Measurements from ENCODE around the gene PSKH1.

PSKH1 gene

GRCh38 chr16:67931712-67932461 is 38.8 kb downstream of the PSKH1 start, which contains the start of gene CTRL:
Gene CTRL, minus strand, starts transcription at chr16:67931862. Its CDS starts 10 bp downstream, at chr16:67931852.
- H3K4me3 ChIP-seq (IDR thresholded peaks at IDR 0.05; ENCODE audit: insufficient read depth, low read depth, low read length), result no peak within 1 kb of the TSS
- H3K27ac ChIP-seq, result no peak within 1 kb of the TSS; the same call in 1 of the 2 replicates
- no peak within 1 kb of the TSS for H3K9ac ChIP-seq
- no peak for TF ChIP-seq CTCF (conservative IDR thresholded peaks at IDR 0.05; ENCODE audit: low read depth, low read length)
- H3K4me1 ChIP-seq (ENCODE audit: low read depth, poor library complexity, severe bottlenecking), result peaks cover 7% of the 10 kb centered on the region
- no peak within 1 kb of the TSS for H3K4me2 ChIP-seq
- no peaks in the 10 kb centered on the region for H3K36me3 ChIP-seq (ENCODE audit: insufficient read depth)
- H2AFZ ChIP-seq (ENCODE audit: low read depth), result no peak within 1 kb of the TSS
- no peaks in the 10 kb centered on the region for H3K27me3 ChIP-seq (ENCODE audit: insufficient read depth, low read depth)
- peaks cover 12% of the 10 kb centered on the region; the same call in 1 of the 2 replicates for H3K79me2 ChIP-seq (ENCODE audit: insufficient read depth, low read depth)
- no peaks in the 10 kb centered on the region for H4K20me1 ChIP-seq (ENCODE audit: insufficient read depth)

DNA sequence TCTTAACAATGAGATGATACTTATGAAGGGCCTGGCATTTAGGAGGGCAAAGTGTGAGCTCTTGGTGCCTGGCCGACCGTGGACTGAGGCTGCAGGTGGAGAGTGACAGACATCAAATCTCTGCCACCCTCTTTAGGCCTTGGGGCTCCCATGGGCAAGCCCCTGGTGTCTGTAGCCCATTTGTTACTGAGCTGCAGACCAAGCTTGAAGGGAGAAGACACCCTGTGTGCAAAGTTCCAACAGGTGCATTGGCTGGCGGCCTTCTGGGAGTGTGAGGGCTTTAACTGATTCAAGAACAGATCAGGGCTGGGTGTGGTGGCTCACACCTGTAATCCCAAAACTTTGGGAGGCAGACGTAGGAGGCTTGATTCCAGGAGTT is 39.4 kb downstream of the PSKH1 start:
- Histone ChIP-seq H3K4me2 (no peak overlapping the region), H3K27ac (no peak overlapping the region; the same call in 1 of the 2 replicates), H3K27me3 (ENCODE audit: insufficient read depth, low read depth) (no peaks in the 10 kb centered on the region), H3K4me1 (ENCODE audit: low read depth, poor library complexity, severe bottlenecking) (peaks cover 13% of the 10 kb centered on the region), H3K79me2 (ENCODE audit: insufficient read depth, low read depth) (peaks cover 12% of the 10 kb centered on the region; the same call in 1 of the 2 replicates), H3K36me3 (ENCODE audit: insufficient read depth) (no peaks in the 10 kb centered on the region), H2AFZ (ENCODE audit: low read depth) (no peak overlapping the region), H3K9ac (no peak overlapping the region), H4K20me1 (ENCODE audit: insufficient read depth) (no peaks in the 10 kb centered on the region), H3K4me3 (IDR thresholded peaks at IDR 0.05; ENCODE audit: insufficient read depth, low read depth, low read length) (no peak overlapping the region)
- no peak for TF ChIP-seq CTCF (conservative IDR thresholded peaks at IDR 0.05; ENCODE audit: low read depth, low read length)

DNA sequence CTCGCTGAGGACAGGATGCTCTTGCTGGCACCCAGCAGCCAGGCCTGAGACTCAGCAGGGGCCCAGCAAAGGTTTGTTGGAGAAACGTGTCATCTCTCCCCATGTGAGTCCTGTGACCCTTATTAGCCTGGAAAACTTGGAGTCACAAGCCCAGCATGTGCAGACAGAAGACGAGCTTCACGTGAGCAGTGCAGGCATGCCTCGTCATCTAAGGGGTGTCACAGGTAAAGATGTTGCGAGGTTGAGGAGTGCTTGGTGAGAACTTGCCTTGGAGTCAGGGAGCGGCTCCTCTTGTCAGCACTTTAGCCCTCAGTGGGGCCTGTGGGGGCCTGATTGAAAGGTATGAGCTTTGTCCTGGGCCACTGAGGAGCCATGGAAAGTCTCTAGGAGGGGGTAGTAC is 40.8 kb downstream of the PSKH1 start:
- peaks cover 12% of the 10 kb centered on the region; the same call in 1 of the 2 replicates for H3K79me2 ChIP-seq (ENCODE audit: insufficient read depth, low read depth)

GRCh38 chr16:67934306-67935100 is 41.4 kb downstream of the PSKH1 start:
- H3K4me1 ChIP-seq (ENCODE audit: low read depth, poor library complexity, severe bottlenecking), result peaks cover 16% of the 10 kb centered on the region
- TF ChIP-seq CTCF (conservative IDR thresholded peaks at IDR 0.05; ENCODE audit: low read depth, low read length), result no peak
- H3K9ac ChIP-seq, result no peak overlapping the region
- no peaks in the 10 kb centered on the region for H4K20me1 ChIP-seq (ENCODE audit: insufficient read depth)
- no peak overlapping the region for H2AFZ ChIP-seq (ENCODE audit: low read depth)
- peaks cover 12% of the 10 kb centered on the region; the same call in 1 of the 2 replicates for H3K79me2 ChIP-seq (ENCODE audit: insufficient read depth, low read depth)
- H3K4me2 ChIP-seq, result peak overlapping the region; percentile 67; the same call in 1 of the 2 replicates
- no peak overlapping the region for H3K27ac ChIP-seq
- H3K4me3 ChIP-seq (IDR thresholded peaks at IDR 0.05; ENCODE audit: insufficient read depth, low read depth, low read length), result no peak overlapping the region
- H3K27me3 ChIP-seq (ENCODE audit: insufficient read depth, low read depth), result no peaks in the 10 kb centered on the region
- H3K36me3 ChIP-seq (ENCODE audit: insufficient read depth), result no peaks in the 10 kb centered on the region

More for the DNA sequence above, 40.8 kb downstream of the PSKH1 start:
- Histone ChIP-seq H3K27me3 (ENCODE audit: insufficient read depth, low read depth) (no peaks in the 10 kb centered on the region), H3K36me3 (ENCODE audit: insufficient read depth) (no peaks in the 10 kb centered on the region), H3K27ac (no peak overlapping the region), H3K4me1 (ENCODE audit: low read depth, poor library complexity, severe bottlenecking) (peaks cover 16% of the 10 kb centered on the region), H3K4me3 (IDR thresholded peaks at IDR 0.05; ENCODE audit: insufficient read depth, low read depth, low read length) (no peak overlapping the region), H3K9ac (no peak overlapping the region), H2AFZ (ENCODE audit: low read depth) (no peak overlapping the region), H3K4me2 (no peak overlapping the region), H4K20me1 (ENCODE audit: insufficient read depth) (no peaks in the 10 kb centered on the region)
- no peak for TF ChIP-seq CTCF (conservative IDR thresholded peaks at IDR 0.05; ENCODE audit: low read depth, low read length)

Measured in KMS-11 (cell line).